ENCODE results near the gene LAMA4. TPM values are rescaled to one million over a fixed set of nuclear protein-coding genes. Genes with fewer than 3 reads are reported as not detected.

LAMA4 gene, protein sequence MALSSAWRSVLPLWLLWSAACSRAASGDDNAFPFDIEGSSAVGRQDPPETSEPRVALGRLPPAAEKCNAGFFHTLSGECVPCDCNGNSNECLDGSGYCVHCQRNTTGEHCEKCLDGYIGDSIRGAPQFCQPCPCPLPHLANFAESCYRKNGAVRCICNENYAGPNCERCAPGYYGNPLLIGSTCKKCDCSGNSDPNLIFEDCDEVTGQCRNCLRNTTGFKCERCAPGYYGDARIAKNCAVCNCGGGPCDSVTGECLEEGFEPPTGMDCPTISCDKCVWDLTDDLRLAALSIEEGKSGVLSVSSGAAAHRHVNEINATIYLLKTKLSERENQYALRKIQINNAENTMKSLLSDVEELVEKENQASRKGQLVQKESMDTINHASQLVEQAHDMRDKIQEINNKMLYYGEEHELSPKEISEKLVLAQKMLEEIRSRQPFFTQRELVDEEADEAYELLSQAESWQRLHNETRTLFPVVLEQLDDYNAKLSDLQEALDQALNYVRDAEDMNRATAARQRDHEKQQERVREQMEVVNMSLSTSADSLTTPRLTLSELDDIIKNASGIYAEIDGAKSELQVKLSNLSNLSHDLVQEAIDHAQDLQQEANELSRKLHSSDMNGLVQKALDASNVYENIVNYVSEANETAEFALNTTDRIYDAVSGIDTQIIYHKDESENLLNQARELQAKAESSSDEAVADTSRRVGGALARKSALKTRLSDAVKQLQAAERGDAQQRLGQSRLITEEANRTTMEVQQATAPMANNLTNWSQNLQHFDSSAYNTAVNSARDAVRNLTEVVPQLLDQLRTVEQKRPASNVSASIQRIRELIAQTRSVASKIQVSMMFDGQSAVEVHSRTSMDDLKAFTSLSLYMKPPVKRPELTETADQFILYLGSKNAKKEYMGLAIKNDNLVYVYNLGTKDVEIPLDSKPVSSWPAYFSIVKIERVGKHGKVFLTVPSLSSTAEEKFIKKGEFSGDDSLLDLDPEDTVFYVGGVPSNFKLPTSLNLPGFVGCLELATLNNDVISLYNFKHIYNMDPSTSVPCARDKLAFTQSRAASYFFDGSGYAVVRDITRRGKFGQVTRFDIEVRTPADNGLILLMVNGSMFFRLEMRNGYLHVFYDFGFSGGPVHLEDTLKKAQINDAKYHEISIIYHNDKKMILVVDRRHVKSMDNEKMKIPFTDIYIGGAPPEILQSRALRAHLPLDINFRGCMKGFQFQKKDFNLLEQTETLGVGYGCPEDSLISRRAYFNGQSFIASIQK (N-terminal part only)
- total RNA-seq = 173 and 472 TPM in 2 replicates

GRCh38 chr6:112253841-112254816 lies at the start of gene LAMA4:
LAMA4 (minus strand) TSS chr6:112254567; CDS start chr6:112254150, 417 bp downstream.

GRCh38 chr6:112087136-112087911 lies 167.0 kb downstream of the LAMA4 start, which contains the start of the genes FAM229B and TUBE1:
FAM229B (plus strand) TSS chr6:112087591; CDS start chr6:112099284, 11,693 bp downstream.
TUBE1 (minus strand) TSS chr6:112087482; CDS start chr6:112087434, 48 bp downstream.

Other genes starting within 250 kb of the LAMA4 start
- gene CCN6, start 200.5 kb downstream of the LAMA4 start, total RNA-seq = not detected in 2 replicates
- 17.8 and 33.3 TPM in 2 replicates for gene TUBE1, start 167.1 kb downstream of the LAMA4 start, total RNA-seq
- gene FAM229B, start 167.0 kb downstream of the LAMA4 start, total RNA-seq = 28.4 and 33.8 TPM in 2 replicates
- not detected in 2 replicates for gene RFPL4B, start 92.8 kb upstream of the LAMA4 start, total RNA-seq

Measured in regular cardiac myocyte (primary cell).